HepG2 (cell line): Measurements from ENCODE around the gene ABCC3. TPM values are rescaled to one million over a fixed set of nuclear protein-coding genes. Genes with fewer than 3 reads are reported as not detected.

Experiments used
- ATAC-seq: fragments of 200-7000 bp; cut with Tn5 transposase; 3 replicates; pipeline ENCODE4 v1.9.1; 2020; ENCODE audit warnings: mild to moderate bottlenecking, moderate library complexity
- BruUV-seq: library from RNA; stranded (reverse); fragments of 400-500 nt; replicated peaks from 2 replicates; lab custom pipeline; 2021; lab: Mats Ljungman, UMichigan
- CTCF ChIA-PET: fragments of 300-600 bp; formaldehyde crosslinking; extraction: SDS; loops from one replicate; lab custom pipeline; 2021; ENCODE audit warnings: low total read pairs, inconsistent platforms, low intra/inter-chr PET ratio; lab: Yijun Ruan, JAX
- POLR2A ChIA-PET: fragments of 350-600 bp; sonication (Branson Sonifier 250); formaldehyde crosslinking; loops from one replicate; lab custom pipeline; 2020; ENCODE audit warnings: antibody characterized with exemption, inconsistent platforms; lab: Yijun Ruan, JAX
- DNase-seq: peaks from one replicate; pipeline ENCODE4 v3.0.0-alpha.2; 2015; ENCODE audit warnings: low spot score
- FAIRE-seq: peaks from 3 replicates; lab custom pipeline; 2011; peaks lifted over from hg19 to GRCh38; lab: Jason Lieb, UNC
- H2AFZ ChIP-seq: one replicate; pipeline ENCODE4 v1.6.1; 2011; ENCODE audit warnings: low read length, inconsistent platforms
- H3K27ac ChIP-seq: fragments of 300-600 bp; 3 replicates; pipeline ENCODE4 v1.8.0; 2011; ENCODE audit warnings: mixed run types, mild to moderate bottlenecking, mixed read lengths, low read length, inconsistent platforms; ENCODE audit not compliant: insufficient read depth; ENCODE audit errors: extremely low read length
- H3K27me3 ChIP-seq, 2 experiments: fragments of 200-600 bp in 1 of 2; 2 replicates in 1 of 2; 3 replicates in 1 of 2; pipeline versions ENCODE4 v1.6.0 to v1.8.0; 2011; ENCODE audit warnings: low read length in 2 of 2, mild to moderate bottlenecking in 2 of 2, moderate library complexity in 2 of 2, inconsistent platforms in 1 of 2; ENCODE audit not compliant: insufficient read depth in 2 of 2, control insufficient read depth in 1 of 2
- H3K36me3 ChIP-seq, 2 experiments: fragments of 200-600 bp in 1 of 2; replicated peaks in 1 of 2; 2 replicates in 1 of 2; 3 replicates in 1 of 2; pipeline versions ENCODE4 v1.5.1 to v1.8.0; 2011; ENCODE audit warnings: low read length in 2 of 2, inconsistent platforms in 1 of 2; ENCODE audit not compliant: insufficient read depth in 2 of 2, control insufficient read depth in 1 of 2
- H3K4me1 ChIP-seq: 2 replicates; pipeline ENCODE4 v1.5.1; 2012; ENCODE audit warnings: low read length, inconsistent platforms; ENCODE audit not compliant: insufficient read depth
- H3K4me2 ChIP-seq: 2 replicates; pipeline ENCODE4 v1.6.0; 2011; ENCODE audit warnings: low read depth, low read length, inconsistent platforms
- H3K4me3 ChIP-seq, 3 experiments: fragments of 200-600 bp in 1 of 3; sonication (generic), shearing (Covaris generic) in 1 of 3; replicated peaks in 1 of 3; 2 replicates each; pipeline ENCODE4 v1.5.1; 2011 to 2016; ENCODE audit warnings: low read length in 3 of 3, inconsistent platforms in 2 of 3, low read depth in 2 of 3, mild to moderate bottlenecking in 2 of 3, control low read depth in 1 of 3, mixed read lengths in 1 of 3; ENCODE audit not compliant: insufficient read depth in 1 of 3
- H3K79me2 ChIP-seq: one replicate; pipeline ENCODE4 v1.6.1; 2011; ENCODE audit warnings: low read length, inconsistent platforms; ENCODE audit not compliant: insufficient read depth
- H3K9ac ChIP-seq: 2 replicates; pipeline ENCODE4 v1.6.0; 2011; ENCODE audit warnings: mild to moderate bottlenecking, low read depth, low read length, inconsistent platforms; ENCODE audit not compliant: insufficient read depth
- H3K9me3 ChIP-seq: 2 replicates; pipeline ENCODE4 v1.5.1; 2012; ENCODE audit warnings: mild to moderate bottlenecking, low read length
- H4K20me1 ChIP-seq: 2 replicates; pipeline ENCODE4 v1.6.0; 2011; ENCODE audit warnings: inconsistent platforms, mild to moderate bottlenecking, low read length, moderate library complexity; ENCODE audit not compliant: insufficient read depth
- BORCS8-MEF2B ChIP-seq: sonication (generic); formaldehyde crosslinking; IDR thresholded peaks from 2 replicates; pipeline ENCODE4 v1.8.0; 2022; ENCODE audit warnings: mild to moderate bottlenecking, missing genetic modification reagents
- EP300 ChIP-seq, 3 experiments: sonication (generic) in 1 of 3; formaldehyde crosslinking in 1 of 3; IDR thresholded peaks; 2 replicates each; pipeline versions ENCODE4 v1.5.1 to v1.6.1; 2011 to 2020; ENCODE audit warnings: low read depth in 2 of 3, low read length in 2 of 3, borderline replicate concordance in 1 of 3, improper control_type of control experiment in 1 of 3, mild to moderate bottlenecking in 1 of 3, missing genetic modification reagents in 1 of 3, moderate library complexity in 1 of 3
- JDP2 ChIP-seq: sonication (generic); formaldehyde crosslinking; IDR thresholded peaks from 2 replicates; pipeline ENCODE4 v1.8.1; 2022; ENCODE audit warnings: missing genetic modification reagents, borderline replicate concordance
- PHF21A ChIP-seq: sonication (generic); formaldehyde crosslinking; IDR thresholded peaks from 2 replicates; pipeline ENCODE4 v1.5.0; 2020; ENCODE audit warnings: mild to moderate bottlenecking, missing genetic modification reagents
- RFX3 ChIP-seq: IDR thresholded peaks from 2 replicates; pipeline ENCODE4 v1.6.1; 2016; ENCODE audit warnings: missing biosample characterization, missing genetic modification reagents
- RFX5 ChIP-seq: IDR thresholded peaks from 2 replicates; pipeline ENCODE4 v1.6.1; 2011; ENCODE audit warnings: low read depth, low read length, improper control_type of control experiment
- SRSF4 ChIP-seq: fragments of 200-400 bp; formaldehyde crosslinking; IDR thresholded peaks from one replicate; pipeline ENCODE4 v1.6.1; 2018; ENCODE audit warnings: mild to moderate bottlenecking, low read depth, low read length, moderate library complexity; ENCODE audit not compliant: poor library complexity, severe bottlenecking
- ZFYVE20 ChIP-seq: sonication (generic); formaldehyde crosslinking; IDR thresholded peaks from 2 replicates; pipeline ENCODE4 v1.8.0; 2023; ENCODE audit warnings: low read depth, mild to moderate bottlenecking, moderate library complexity, missing genetic modification reagents, borderline replicate concordance
- ZMYM2 ChIP-seq: sonication (generic); formaldehyde crosslinking; IDR thresholded peaks from 2 replicates; pipeline ENCODE4 v1.8.0; 2022; ENCODE audit warnings: mild to moderate bottlenecking, missing genetic modification reagents
- ZNF274 ChIP-seq: sonication (generic); formaldehyde crosslinking; IDR thresholded peaks from 2 replicates; pipeline ENCODE4 v1.5.1; 2020; ENCODE audit warnings: mild to moderate bottlenecking, missing genetic modification reagents
- ZNF281 ChIP-seq: sonication (generic); formaldehyde crosslinking; IDR thresholded peaks from 2 replicates; pipeline ENCODE4 v1.4.0; 2020; ENCODE audit warnings: missing genetic modification reagents, borderline replicate concordance
- ZNF362 ChIP-seq: sonication (generic); formaldehyde crosslinking; IDR thresholded peaks from 2 replicates; pipeline ENCODE4 v1.4.0; 2020; ENCODE audit warnings: missing genetic modification reagents, mild to moderate bottlenecking, borderline replicate concordance
- WGBS: methylation state at CpG from one replicate; pipeline ENCODE4 v1.1.6; 2017; ENCODE audit warnings: low lambda C conversion rate; 5-methylcytosine and 5-hydroxymethylcytosine counted together
- in situ Hi-C: cut with HindIII; loops from 2 replicates; pipeline ENCODE4 v1.10.0; 2017; ENCODE audit warnings: low pct_unique_long_range_greater_than_20kb; ENCODE audit not compliant: extremely low pct_ligation_motif_present
- intact Hi-C: fragments of 100-400 bp; cut with micrococcal nuclease; formaldehyde crosslinking; loops from one replicate; pipeline ENCODE4 v1.10.0; 2022; ENCODE audit not compliant: unreplicated experiment
- polyA plus RNA-seq, 8 experiments: library from polyadenylated mRNA; depleted of rRNA in 3 of 8; stranded (reverse) in 7 of 8; unstranded in 1 of 8; fragments of >200 nt; fragmentation: Illumina TruSeq in 4 of 8; extraction: Trizol in 4 of 8; gene quantifications; 2 replicates each; pipeline versions ENCODE4 v1.2.1 to v1.2.3, GENCODE V29; 2011 to 2016; ENCODE audit warnings: low read depth in 4 of 8, missing spikeins in 1 of 8, mixed read lengths in 1 of 8; ENCODE audit not compliant: insufficient read depth in 1 of 8
- total RNA-seq, 5 experiments: library from RNA; depleted of rRNA; stranded (reverse); fragments of >200 nt; fragmentation: Illumina TruSeq; extraction: Trizol; gene quantifications; 2 replicates each; pipeline ENCODE4 v1.2.3, GENCODE V29; 2016; ENCODE audit warnings: low read depth in 1 of 5
- TF ChIP-seq, protein P1 (sequence below): sonication (generic); formaldehyde crosslinking; IDR thresholded peaks from 2 replicates; pipeline ENCODE4 v1.5.1; 2020; ENCODE audit warnings: mild to moderate bottlenecking, missing genetic modification reagents
- TF ChIP-seq, protein P2 (sequence below): sonication (generic); formaldehyde crosslinking; IDR thresholded peaks from 2 replicates; pipeline ENCODE4 v1.8.0; 2022; ENCODE audit warnings: mild to moderate bottlenecking, missing genetic modification reagents, moderate library complexity

The ABCC3 gene
- total and polyA plus RNA-seq, 2 of the 13 experiments (the other 11 are each of a cell fraction or from before 2014, with no cell fraction given) = 25.2 to 50.7 TPM

GRCh38 chr17:50605429-50605828 lies 29.3 kb upstream of the ABCC3 start:
- Histone ChIP-seq H3K36me3 (no peaks in the 10 kb centered on the region), H3K27ac (no peak overlapping the region), H3K79me2 (no peaks in the 10 kb centered on the region), H3K27me3 (peaks cover 32 to 99% of the 10 kb centered on the region in 2 experiments; a peak in 4 of 5 replicates), H3K9me3 (no peaks in the 10 kb centered on the region), H3K9ac (no peak overlapping the region), H3K4me2 (no peak overlapping the region), H4K20me1 (no peaks in the 10 kb centered on the region), H3K4me1 (no peaks in the 10 kb centered on the region), H2AFZ (no peak overlapping the region), H3K4me3 (no peak overlapping the region)
- FAIRE-seq (no peak), DNase-seq (no peak), ATAC-seq (no peak)
- intact Hi-C loops (no loop called here), in situ Hi-C loops (no loop called here)
- TF ChIP-seq ZMYM2 = no peak
- no peak for TF ChIP-seq BORCS8-MEF2B (CRISPR knock-in tag)
- TF ChIP-seq EP300 (IDR thresholded peaks at IDR 0.05; ENCODE audit: low read depth in 2 of 2, low read length in 2 of 2) = no peak
- TF ChIP-seq EP300 (CRISPR knock-in tag; IDR thresholded peaks at IDR 0.05; ENCODE audit: borderline replicate concordance) = no peak
- no peak for TF ChIP-seq ZNF281 (CRISPR knock-in tag)
- no peak for TF ChIP-seq RFX5
- TF ChIP-seq, protein P1, sequence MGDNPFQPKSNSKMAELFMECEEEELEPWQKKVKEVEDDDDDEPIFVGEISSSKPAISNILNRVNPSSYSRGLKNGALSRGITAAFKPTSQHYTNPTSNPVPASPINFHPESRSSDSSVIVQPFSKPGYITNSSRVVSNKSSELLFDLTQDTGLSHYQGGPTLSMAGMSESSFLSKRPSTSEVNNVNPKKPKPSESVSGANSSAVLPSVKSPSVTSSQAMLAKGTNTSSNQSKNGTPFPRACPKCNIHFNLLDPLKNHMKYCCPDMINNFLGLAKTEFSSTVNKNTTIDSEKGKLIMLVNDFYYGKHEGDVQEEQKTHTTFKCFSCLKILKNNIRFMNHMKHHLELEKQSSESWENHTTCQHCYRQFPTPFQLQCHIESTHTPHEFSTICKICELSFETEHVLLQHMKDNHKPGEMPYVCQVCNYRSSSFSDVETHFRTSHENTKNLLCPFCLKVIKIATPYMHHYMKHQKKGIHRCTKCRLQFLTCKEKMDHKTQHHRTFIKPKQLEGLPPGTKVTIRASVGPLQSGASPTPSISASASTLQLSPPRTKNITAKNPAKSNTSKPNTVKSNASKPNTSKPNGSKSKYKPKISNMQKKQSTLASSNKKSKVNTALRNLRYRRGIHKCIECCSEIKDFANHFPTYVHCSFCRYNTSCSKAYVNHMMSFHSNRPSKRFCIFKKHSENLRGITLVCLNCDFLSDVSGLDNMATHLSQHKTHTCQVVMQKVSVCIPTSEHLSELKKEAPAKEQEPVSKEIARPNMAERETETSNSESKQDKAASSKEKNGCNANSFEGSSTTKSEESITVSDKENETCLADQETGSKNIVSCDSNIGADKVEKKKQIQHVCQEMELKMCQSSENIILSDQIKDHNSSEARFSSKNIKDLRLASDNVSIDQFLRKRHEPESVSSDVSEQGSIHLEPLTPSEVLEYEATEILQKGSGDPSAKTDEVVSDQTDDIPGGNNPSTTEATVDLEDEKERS (CRISPR knock-in tag) = no peak
- TF ChIP-seq, protein P2, sequence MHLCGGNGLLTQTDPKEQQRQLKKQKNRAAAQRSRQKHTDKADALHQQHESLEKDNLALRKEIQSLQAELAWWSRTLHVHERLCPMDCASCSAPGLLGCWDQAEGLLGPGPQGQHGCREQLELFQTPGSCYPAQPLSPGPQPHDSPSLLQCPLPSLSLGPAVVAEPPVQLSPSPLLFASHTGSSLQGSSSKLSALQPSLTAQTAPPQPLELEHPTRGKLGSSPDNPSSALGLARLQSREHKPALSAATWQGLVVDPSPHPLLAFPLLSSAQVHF (CRISPR knock-in tag) = no peak
- TF ChIP-seq ZNF362 (CRISPR knock-in tag) = no peak
- TF ChIP-seq RFX3 (CRISPR knock-in tag) = no peak
- no peak for TF ChIP-seq JDP2 (CRISPR knock-in tag)
- no peak for TF ChIP-seq ZFYVE20 (CRISPR knock-in tag)
- no peak for TF ChIP-seq PHF21A (CRISPR knock-in tag)
- no peak for TF ChIP-seq ZNF274
- TF ChIP-seq SRSF4 = no peak
- ChIA-PET POLR2A (no interaction called here), CTCF (no interaction called here)
- no TSS peak for BruUV-seq
- 46% methylated on average over 10 of the region's 10 CpGs for WGBS
